Uterus (tissue), 4 donors: ENCODE results near the gene SAMD4B. TPM values are rescaled to one million over a fixed set of nuclear protein-coding genes. Genes with fewer than 3 reads are reported as not detected.
A peak's percentile ranks its signal among the peaks of the same experiment; 100 is the strongest.

Source experiments
- DNase-seq, 2 donors: peaks; one replicate each; pipeline ENCODE4 v3.0.0-alpha.2; 2019 to 2020
- H3K27ac ChIP-seq, 2 donors: fragments of 200-600 bp; sonication (generic); 1 replicate in 1 of 2; 2 replicates in 1 of 2; pipeline ENCODE4 v1.5.1; 2016 to 2018
- H3K27me3 ChIP-seq, 2 donors: fragments of 200-600 bp; sonication (generic); one replicate each; pipeline ENCODE4 v1.5.1; 2018 to 2019; ENCODE audit warnings: control low read depth in 1 of 2
- H3K36me3 ChIP-seq, 2 donors: fragments of 200-600 bp; sonication (generic); one replicate each; pipeline ENCODE4 v1.5.1; 2019; ENCODE audit warnings: control low read depth in 1 of 2
- H3K4me1 ChIP-seq, 2 donors: fragments of 200-600 bp; sonication (generic); one replicate each; pipeline ENCODE4 v1.5.1; 2018 to 2019; ENCODE audit warnings: control low read depth in 1 of 2
- H3K4me3 ChIP-seq, 2 donors: fragments of 200-600 bp; sonication (generic); 1 replicate in 1 of 2; 2 replicates in 1 of 2; pipeline ENCODE4 v1.5.1; 2018 to 2019; ENCODE audit warnings: mild to moderate bottlenecking in 1 of 2
- H3K9me3 ChIP-seq, 2 donors: fragments of 200-600 bp; sonication (generic); one replicate each; pipeline ENCODE4 v1.5.1; 2019; ENCODE audit warnings: control low read depth in 1 of 2
- CTCF ChIP-seq, 4 experiments: fragments of 200-600 bp in 2 of 4; fragments of 450-650 bp in 2 of 4; sonication (generic) in 2 of 4; IDR thresholded peaks; one replicate each; pipeline ENCODE4 v1.5.1; 2016 to 2019; ENCODE audit warnings: antibody characterized with exemption in 4 of 4, mild to moderate bottlenecking in 2 of 4, moderate library complexity in 1 of 4
- POLR2A ChIP-seq, 2 donors: fragments of 450-650 bp; IDR thresholded peaks; one replicate each; pipeline ENCODE4 v1.6.1; 2016; ENCODE audit warnings: antibody characterized with exemption in 2 of 2, mild to moderate bottlenecking in 1 of 2, moderate library complexity in 1 of 2
- intact Hi-C: fragments of 100-400 bp; cut with DNase I; formaldehyde crosslinking; loops from one replicate; pipeline ENCODE4 v1.15.1; 2023; ENCODE audit warnings: low total_unique reads
- total RNA-seq, 4 donors: library from RNA; depleted of rRNA in 3 of 4; stranded (reverse); fragments of >200 nt in 3 of 4; gene quantifications; one replicate each; pipeline versions ENCODE4 v1.1.0 to v1.2.4, GENCODE V29; 2014 to 2023
- donor health status: DM: yes; HTN: yes; CAD: no.

SAMD4B gene
- total RNA-seq, 4 donors from 2014 or later: 11.3 to 128 (median 58.6) TPM

- H3K4me1 ChIP-seq: peaks cover 2 to 3% of the 10 kb centered on the region in 2 donors
- no peak overlapping the region for H3K27ac ChIP-seq
- no peaks in the 10 kb centered on the region for H3K9me3 ChIP-seq
- intact Hi-C loops: no loop called here
- H3K27me3 ChIP-seq: no peaks in the 10 kb centered on the region
- no peak for TF ChIP-seq CTCF (IDR thresholded peaks at IDR 0.05)
- no peak for TF ChIP-seq POLR2A (IDR thresholded peaks at IDR 0.05)
- H3K36me3 ChIP-seq: no peaks in the 10 kb centered on the region
- H3K4me3 ChIP-seq: no peak overlapping the region
- DNase-seq: no peak
Measured at GRCh38 chr19:39384839-39385568, 42.8 kb downstream of the SAMD4B start.

GRCh38 chr19:39385629-39386411 lies 43.6 kb downstream of the SAMD4B start:
- DNase-seq: no peak
- Histone ChIP-seq H3K27ac (no peak overlapping the region), H3K4me3 (no peak overlapping the region), H3K27me3 (no peaks in the 10 kb centered on the region), H3K4me1 (peaks cover 4 to 7% of the 10 kb centered on the region in 2 donors), H3K36me3 (no peaks in the 10 kb centered on the region), H3K9me3 (no peaks in the 10 kb centered on the region)
- intact Hi-C loops: no loop called here
- TF ChIP-seq POLR2A (IDR thresholded peaks at IDR 0.05) (no peak), CTCF (IDR thresholded peaks at IDR 0.05) (no peak)

- no peak for DNase-seq
- no peak overlapping the region for H3K27ac ChIP-seq
- no peak overlapping the region for H3K4me3 ChIP-seq
- no peaks in the 10 kb centered on the region for H3K27me3 ChIP-seq
- TF ChIP-seq POLR2A (IDR thresholded peaks at IDR 0.05) (no peak), CTCF (IDR thresholded peaks at IDR 0.05) (no peak)
- H3K9me3 ChIP-seq: no peaks in the 10 kb centered on the region
- intact Hi-C loops: no loop called here
- H3K36me3 ChIP-seq: no peaks in the 10 kb centered on the region
- peaks cover 4 to 7% of the 10 kb centered on the region in 2 donors for H3K4me1 ChIP-seq
Measured at GRCh38 chr19:39386557-39386956, 44.3 kb downstream of the SAMD4B start.

GRCh38 chr19:39388657-39389056 lies 46.4 kb downstream of the SAMD4B start:
- Histone ChIP-seq H3K4me1 (peaks cover 4 to 7% of the 10 kb centered on the region in 2 donors), H3K27ac (peak overlapping the region in 1 of 2 donors; percentile 3), H3K36me3 (no peaks in the 10 kb centered on the region), H3K27me3 (no peaks in the 10 kb centered on the region), H3K4me3 (no peak overlapping the region), H3K9me3 (no peaks in the 10 kb centered on the region)
- no peak for TF ChIP-seq CTCF (IDR thresholded peaks at IDR 0.05)
- no peak for TF ChIP-seq POLR2A (IDR thresholded peaks at IDR 0.05)
- intact Hi-C loops: no loop called here
- DNase-seq: no peak
